ENCODE data around the gene CSTB. TPM values are rescaled to one million over a fixed set of nuclear protein-coding genes. Genes with fewer than 3 reads are reported as not detected.

CSTB gene
- total and polyA plus RNA-seq, 2 of the 8 experiments (the other 6 are each of a cell fraction or from before 2014, with no cell fraction given): 53.8 to 64.1 TPM

- TF ChIP-seq CHD7 (IDR thresholded peaks at IDR 0.05; ENCODE audit: insufficient replicate concordance, low read length) (no peak), BRCA1 (IDR thresholded peaks at IDR 0.05; ENCODE audit: low read depth, low read length) (no peak), BCL11A (IDR thresholded peaks at IDR 0.05; ENCODE audit: low read depth in 2 of 2, low read length in 2 of 2) (no peak), GTF2F1 (IDR thresholded peaks at IDR 0.05; ENCODE audit: borderline replicate concordance, low read depth, low read length) (no peak), CREB1 (IDR thresholded peaks at IDR 0.05) (no peak), RAD21 (IDR thresholded peaks at IDR 0.05 in 1 of 2, conservative IDR thresholded peaks at IDR 0.05 in 1 of 2; ENCODE audit: low read depth in 2 of 2, low read length in 2 of 2) (no peak), KDM1A (IDR thresholded peaks at IDR 0.05; ENCODE audit: borderline replicate concordance, low read length) (no peak), POLR2A (IDR thresholded peaks at IDR 0.05; ENCODE audit: control extremely low read depth in 1 of 2, low read depth in 2 of 2, low read length in 2 of 2) (no peak), YY1 (IDR thresholded peaks at IDR 0.05; ENCODE audit: low read depth, low read length) (no peak)
- TF ChIP-seq, protein P1, sequence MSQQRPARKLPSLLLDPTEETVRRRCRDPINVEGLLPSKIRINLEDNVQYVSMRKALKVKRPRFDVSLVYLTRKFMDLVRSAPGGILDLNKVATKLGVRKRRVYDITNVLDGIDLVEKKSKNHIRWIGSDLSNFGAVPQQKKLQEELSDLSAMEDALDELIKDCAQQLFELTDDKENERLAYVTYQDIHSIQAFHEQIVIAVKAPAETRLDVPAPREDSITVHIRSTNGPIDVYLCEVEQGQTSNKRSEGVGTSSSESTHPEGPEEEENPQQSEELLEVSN (IDR thresholded peaks at IDR 0.05): no peak
- TF ChIP-seq, protein P2, sequence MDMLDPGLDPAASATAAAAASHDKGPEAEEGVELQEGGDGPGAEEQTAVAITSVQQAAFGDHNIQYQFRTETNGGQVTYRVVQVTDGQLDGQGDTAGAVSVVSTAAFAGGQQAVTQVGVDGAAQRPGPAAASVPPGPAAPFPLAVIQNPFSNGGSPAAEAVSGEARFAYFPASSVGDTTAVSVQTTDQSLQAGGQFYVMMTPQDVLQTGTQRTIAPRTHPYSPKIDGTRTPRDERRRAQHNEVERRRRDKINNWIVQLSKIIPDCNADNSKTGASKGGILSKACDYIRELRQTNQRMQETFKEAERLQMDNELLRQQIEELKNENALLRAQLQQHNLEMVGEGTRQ (IDR thresholded peaks at IDR 0.05; ENCODE audit: low read length): no peak
Observed at GRCh38 chr21:43800124-43800523, 24.0 kb upstream of the CSTB start (continued).
